ENCODE data around the gene DGKB. TPM values are rescaled to one million over a fixed set of nuclear protein-coding genes. Genes with fewer than 3 reads are reported as not detected.
A peak's percentile ranks its signal among the peaks of the same experiment; 100 is the strongest.

The DGKB gene
- total RNA-seq, 1 experiment from 2014 or later, result not detected

- intact Hi-C loops (cut with micrococcal nuclease; ENCODE audit: unreplicated experiment), result loop anchor here (2.0 to 10.0 kb wide), 2 partner anchors 15 to 451 kb away; no protein-coding TSS in a partner anchor
- Mint-ChIP-seq H3K27me3 (ENCODE audit: unreplicated experiment) (no peaks in the 10 kb centered on the region), H3K9me3 (ENCODE audit: low read depth, unreplicated experiment) (no peaks in the 10 kb centered on the region), H3K27ac (ENCODE audit: unreplicated experiment) (peak overlapping the region; percentile 46), H3K4me3 (ENCODE audit: low read depth, unreplicated experiment) (peak overlapping the region; percentile 14), H3K36me3 (ENCODE audit: insufficient read depth, unreplicated experiment) (peaks cover 5% of the 10 kb centered on the region), H3K4me1 (ENCODE audit: low read depth, unreplicated experiment) (peaks cover 41% of the 10 kb centered on the region)
- CTCF ChIA-PET, result interaction anchor here (1.1 to 1.7 kb wide), 2 partner anchors 15 to 244 kb away, joined by 4 to 5 read pairs; partner anchors contain the start of gene ETV1
- no peak for TF ChIP-seq CTCF (IDR thresholded peaks at IDR 0.05; ENCODE audit: unreplicated experiment)
- no TSS peak for BruUV-seq (replicated peaks)
- DNase-seq, result no peak
Observed at GRCh38 chr7:14233868-14234369, 668.6 kb downstream of the DGKB start.

GRCh38 chr7:14233076-14233867, 669.3 kb downstream of the DGKB start:
- CTCF ChIA-PET, result interaction anchor here (0.6 to 1.7 kb wide), 4 partner anchors 11 to 361 kb away, joined by 3 to 5 read pairs (median 4); partner anchors contain the start of gene ETV1
- Mint-ChIP-seq H3K27me3 (ENCODE audit: unreplicated experiment) (no peaks in the 10 kb centered on the region), H3K27ac (ENCODE audit: unreplicated experiment) (peak overlapping the region; percentile 46), H3K9me3 (ENCODE audit: low read depth, unreplicated experiment) (no peaks in the 10 kb centered on the region), H3K4me3 (ENCODE audit: low read depth, unreplicated experiment) (peak overlapping the region; percentile 14), H3K4me1 (ENCODE audit: low read depth, unreplicated experiment) (peaks cover 41% of the 10 kb centered on the region), H3K36me3 (ENCODE audit: insufficient read depth, unreplicated experiment) (peaks cover 5% of the 10 kb centered on the region)
- intact Hi-C loops (cut with micrococcal nuclease; ENCODE audit: unreplicated experiment), result loop anchor here (2.0 to 10.0 kb wide), 2 partner anchors 14 to 452 kb away; no protein-coding TSS in a partner anchor
- no TSS peak for BruUV-seq (replicated peaks)
- DNase-seq, result peak; percentile 41
- TF ChIP-seq CTCF (IDR thresholded peaks at IDR 0.05; ENCODE audit: unreplicated experiment), result no peak

GRCh38 chr7:14229047-14229446, 673.5 kb downstream of the DGKB start:
- no peaks in the 10 kb centered on the region for H3K9me3 Mint-ChIP-seq (ENCODE audit: low read depth, unreplicated experiment)

GRCh38 chr7:14228341-14228740, 674.2 kb downstream of the DGKB start:
- no peaks in the 10 kb centered on the region for H3K9me3 Mint-ChIP-seq (ENCODE audit: low read depth, unreplicated experiment)
- CTCF ChIA-PET, result no interaction called here
- DNase-seq, result no peak
- BruUV-seq (replicated peaks), result no TSS peak
- TF ChIP-seq CTCF (IDR thresholded peaks at IDR 0.05; ENCODE audit: unreplicated experiment), result no peak
- no peak overlapping the region for H3K27ac Mint-ChIP-seq (ENCODE audit: unreplicated experiment)
- intact Hi-C loops (cut with micrococcal nuclease; ENCODE audit: unreplicated experiment), result no loop called here
- H3K4me3 Mint-ChIP-seq (ENCODE audit: low read depth, unreplicated experiment), result no peak overlapping the region
- no peaks in the 10 kb centered on the region for H3K27me3 Mint-ChIP-seq (ENCODE audit: unreplicated experiment)
- H3K36me3 Mint-ChIP-seq (ENCODE audit: insufficient read depth, unreplicated experiment), result no peaks in the 10 kb centered on the region
- peaks cover 9% of the 10 kb centered on the region for H3K4me1 Mint-ChIP-seq (ENCODE audit: low read depth, unreplicated experiment)

More at GRCh38 chr7:14229047-14229446, 673.5 kb downstream of the DGKB start:
- TF ChIP-seq CTCF (IDR thresholded peaks at IDR 0.05; ENCODE audit: unreplicated experiment), result no peak
- Mint-ChIP-seq H3K36me3 (ENCODE audit: insufficient read depth, unreplicated experiment) (no peaks in the 10 kb centered on the region), H3K4me3 (ENCODE audit: low read depth, unreplicated experiment) (no peak overlapping the region), H3K27ac (ENCODE audit: unreplicated experiment) (no peak overlapping the region), H3K27me3 (ENCODE audit: unreplicated experiment) (no peaks in the 10 kb centered on the region), H3K4me1 (ENCODE audit: low read depth, unreplicated experiment) (peaks cover 16% of the 10 kb centered on the region)
- CTCF ChIA-PET, result no interaction called here
- intact Hi-C loops (cut with micrococcal nuclease; ENCODE audit: unreplicated experiment), result no loop called here
- no TSS peak for BruUV-seq (replicated peaks)
- no peak for DNase-seq
